Amygdala (tissue), 56 donors: ENCODE results near the gene ELP2.

Experiments used
- DNase-seq, 56 donors: peaks; one replicate each; lab custom pipeline; 2025; lab: John Stamatoyannopoulos, UW

ELP2 gene

GRCh38 chr18:36212301-36213171, 82.8 kb downstream of the ELP2 start:
- peak in 1 of 56 donors; percentile 4 for DNase-seq

- no peak for DNase-seq
Observed at GRCh38 chr18:36214811-36215210, 85.1 kb downstream of the ELP2 start.

- no peak for DNase-seq
Observed at GRCh38 chr18:36215577-36215976, 85.9 kb downstream of the ELP2 start.

GRCh38 chr18:36217348-36217747, 87.6 kb downstream of the ELP2 start:
- no peak for DNase-seq

- DNase-seq = no peak
Observed at GRCh38 chr18:36229188-36229587, 99.5 kb downstream of the ELP2 start.
